ENCODE results near the gene LYSMD4.
"Not testable (repeated sequence)": the region's sequence is repeated elsewhere in the genome, so short reads cannot be mapped to it uniquely, and the experiment has no call there.

LYSMD4 gene

GRCh38 chr15:99738021-99738847 lies 5.0 kb upstream of the LYSMD4 start:
- no peak overlapping the region for H3K4me3 ChIP-seq (ENCODE audit: low read depth, low read length)
- TF ChIP-seq CTCF (IDR thresholded peaks at IDR 0.05; ENCODE audit: low read depth, low read length): no peak

GRCh38 chr15:99736702-99737101 lies 3.5 kb upstream of the LYSMD4 start:
- no peak overlapping the region for H3K4me3 ChIP-seq (ENCODE audit: low read depth, low read length)
- TF ChIP-seq CTCF (IDR thresholded peaks at IDR 0.05; ENCODE audit: low read depth, low read length): no peak

GRCh38 chr15:99735868-99736267 lies 2.6 kb upstream of the LYSMD4 start:
- TF ChIP-seq CTCF (IDR thresholded peaks at IDR 0.05; ENCODE audit: low read depth, low read length): no peak
- H3K4me3 ChIP-seq (ENCODE audit: low read depth, low read length): no peak overlapping the region

- H3K4me3 ChIP-seq (ENCODE audit: low read depth, low read length): no peak overlapping the region
- TF ChIP-seq CTCF (IDR thresholded peaks at IDR 0.05; ENCODE audit: low read depth, low read length): no peak
Observed at GRCh38 chr15:99734575-99734974, 1.3 kb upstream of the LYSMD4 start.

- not testable (repeated sequence) for H3K4me3 ChIP-seq (ENCODE audit: low read depth, low read length)
Observed at GRCh38 chr15:99734040-99734291, 729 bp upstream of the LYSMD4 start.

GRCh38 chr15:99732751-99733267 lies 428 bp downstream of the LYSMD4 start:
- TF ChIP-seq CTCF (IDR thresholded peaks at IDR 0.05; ENCODE audit: low read depth, low read length): no peak
- H3K4me3 ChIP-seq (ENCODE audit: low read depth, low read length): peak overlapping the region; percentile 81

- no peak for TF ChIP-seq CTCF (IDR thresholded peaks at IDR 0.05; ENCODE audit: low read depth, low read length)
Observed at GRCh38 chr15:99732124-99732750, 1.0 kb downstream of the LYSMD4 start.

More at GRCh38 chr15:99732124-99732750, 1.0 kb downstream of the LYSMD4 start:
- H3K4me3 ChIP-seq (ENCODE audit: low read depth, low read length): peak overlapping the region; percentile 81

Measured in WI38 (cell line).